GM12891 (cell line): ENCODE measurements around the gene CEBPG.

ENCODE experiments used
- POLR2AphosphoS5 ChIP-seq: IDR thresholded peaks from 2 replicates; pipeline ENCODE4 v1.6.1; 2011; ENCODE audit warnings: low read depth, low read length, control low read depth
- TAF1 ChIP-seq: IDR thresholded peaks from 2 replicates; pipeline ENCODE4 v1.6.1; 2011; ENCODE audit warnings: low read depth, low read length, control low read depth

DNA sequence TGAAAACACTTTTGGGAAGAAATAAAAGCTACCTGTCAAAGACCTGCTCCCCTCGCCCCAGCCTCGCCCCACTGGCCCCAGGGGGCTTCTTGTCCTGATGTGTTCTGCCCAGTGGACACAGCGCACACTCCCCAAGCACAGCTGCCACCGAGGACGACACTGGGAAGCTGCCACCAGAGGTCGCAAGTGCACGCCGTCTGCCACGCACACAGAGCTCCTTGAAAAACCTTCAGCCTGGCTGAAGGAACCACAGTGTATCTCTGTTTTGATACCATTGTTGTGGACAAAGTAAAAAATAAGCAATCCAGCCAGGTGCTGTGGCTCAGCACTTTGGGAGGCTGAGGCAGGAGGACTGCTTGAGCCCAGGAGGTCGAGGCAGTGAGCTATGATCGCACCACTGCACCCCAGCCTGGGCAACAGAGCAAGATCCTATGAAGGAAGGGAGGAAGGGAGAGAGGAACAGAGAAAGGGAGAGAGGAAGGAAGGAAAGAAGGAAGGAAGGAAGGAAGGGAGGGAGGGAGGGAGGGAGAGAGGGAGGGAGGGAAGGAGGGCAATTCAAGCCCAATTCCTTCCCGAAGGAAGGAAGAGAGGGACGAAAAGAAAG lies 57.3 kb downstream of the CEBPG start:
- no peak for TF ChIP-seq POLR2AphosphoS5
- no peak for TF ChIP-seq TAF1
